HG03159 (cell line): Measurements from ENCODE around the gene CSPG4.
"Not testable (repeated sequence)": the region's sequence is repeated elsewhere in the genome, so short reads cannot be mapped to it uniquely, and the experiment has no call there.

Experiments used
- ATAC-seq: cut with Tn5 transposase; IDR thresholded peaks from one replicate; pipeline ENCODE4 v1.9.1; 2021; ENCODE audit warnings: mild to moderate bottlenecking, moderate library complexity; ENCODE audit not compliant: unreplicated experiment

Gene CSPG4

DNA sequence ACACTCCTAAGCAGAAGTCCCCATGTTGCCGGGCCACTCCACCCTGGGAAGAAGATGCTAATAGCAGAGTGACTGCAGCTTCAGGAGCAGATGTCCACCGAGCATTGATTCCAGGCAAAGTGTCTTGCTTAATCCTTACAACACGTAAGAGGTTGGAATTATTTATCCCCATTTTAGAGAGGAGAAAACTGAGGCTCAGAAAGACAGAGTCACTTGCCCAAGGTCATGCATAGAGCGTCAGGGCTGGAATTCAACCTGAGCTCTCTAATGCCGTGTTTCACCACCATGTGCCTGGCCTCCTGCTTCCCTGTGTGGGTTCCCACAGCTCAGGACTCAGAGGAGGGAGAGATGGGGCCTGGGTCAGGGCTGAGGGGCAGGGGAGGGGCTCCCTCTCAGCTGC, 7.3 kb downstream of the CSPG4 start:
- not testable (repeated sequence) for ATAC-seq

DNA sequence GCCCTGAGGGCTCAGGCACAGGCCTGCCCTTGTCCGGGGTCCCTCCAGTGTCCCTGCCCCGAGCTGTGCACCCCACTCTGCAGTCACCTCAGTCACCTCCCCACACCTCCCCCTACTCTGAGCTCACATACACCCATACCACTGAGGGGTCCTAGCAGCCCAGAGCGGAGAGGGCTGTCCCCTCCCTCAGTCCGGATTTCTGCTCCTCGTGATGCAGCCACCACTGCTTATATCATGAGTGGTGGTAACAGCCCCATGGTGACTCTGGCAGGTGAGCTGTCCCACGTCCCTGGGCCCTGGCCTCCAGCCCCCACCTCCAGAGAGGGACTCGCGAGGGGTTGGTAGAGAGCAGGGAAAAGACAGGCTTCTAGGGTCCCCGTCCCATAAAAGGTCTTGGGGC, 8.0 kb downstream of the CSPG4 start:
- no peak for ATAC-seq

DNA sequence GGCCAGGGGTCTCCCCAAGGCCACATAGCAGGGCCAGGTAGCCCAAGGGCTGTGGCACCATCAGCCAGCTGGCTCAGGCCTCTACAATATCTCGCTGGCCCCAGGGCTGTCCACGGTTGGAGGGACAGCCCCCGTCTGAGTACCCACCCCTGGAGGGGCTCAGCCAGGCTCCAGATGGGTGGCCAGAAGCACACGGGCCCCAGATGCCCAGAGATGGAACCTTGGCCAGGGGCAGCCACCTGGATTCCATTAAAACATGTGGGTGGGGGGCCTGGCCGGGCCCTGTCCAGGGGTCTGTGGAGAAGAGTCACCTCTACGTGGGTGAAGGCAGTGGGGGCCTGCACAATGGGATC, 8.4 kb downstream of the CSPG4 start:
- no peak for ATAC-seq

DNA sequence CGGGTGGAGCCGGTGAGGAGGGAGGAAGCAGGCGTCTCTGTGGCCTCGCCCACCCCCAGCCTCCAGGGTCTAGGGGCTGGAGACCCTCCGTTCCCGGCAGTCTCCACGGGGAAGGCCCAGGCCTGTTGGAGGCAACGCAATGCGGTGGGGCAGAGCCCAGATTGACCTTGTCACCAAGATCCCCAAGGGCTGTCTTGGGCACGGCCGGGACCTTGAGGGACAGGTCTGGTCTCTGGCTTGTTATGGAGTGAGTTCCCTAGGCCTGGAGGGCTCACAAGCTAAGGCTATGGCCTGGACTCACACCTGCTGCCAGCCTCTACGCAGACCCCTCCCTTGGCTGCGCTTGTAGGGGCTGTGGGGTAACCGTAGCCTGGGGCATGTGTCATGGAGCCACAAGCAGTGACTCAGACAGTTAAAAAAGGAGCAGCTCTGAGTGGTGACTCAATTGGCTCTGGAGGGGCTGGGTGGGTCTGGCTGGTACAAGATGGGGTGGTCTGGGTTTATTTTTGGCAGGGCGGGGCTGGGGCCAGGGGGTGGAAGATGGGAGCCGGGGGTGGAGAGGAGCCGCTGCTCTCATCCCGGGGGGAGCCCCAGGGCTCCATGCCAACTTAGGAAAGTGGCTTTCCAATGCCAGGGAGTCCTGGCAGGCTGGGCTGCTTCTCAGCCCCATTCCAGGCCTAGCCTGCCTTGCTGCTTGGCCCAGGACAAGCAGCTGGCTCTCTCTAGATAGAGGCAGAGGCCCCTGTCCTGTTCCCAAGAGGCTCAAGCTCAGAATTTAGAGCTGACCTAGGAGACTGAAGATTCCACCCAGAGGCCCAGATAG, 9.0 kb downstream of the CSPG4 start:
- ATAC-seq: not testable (repeated sequence)

DNA sequence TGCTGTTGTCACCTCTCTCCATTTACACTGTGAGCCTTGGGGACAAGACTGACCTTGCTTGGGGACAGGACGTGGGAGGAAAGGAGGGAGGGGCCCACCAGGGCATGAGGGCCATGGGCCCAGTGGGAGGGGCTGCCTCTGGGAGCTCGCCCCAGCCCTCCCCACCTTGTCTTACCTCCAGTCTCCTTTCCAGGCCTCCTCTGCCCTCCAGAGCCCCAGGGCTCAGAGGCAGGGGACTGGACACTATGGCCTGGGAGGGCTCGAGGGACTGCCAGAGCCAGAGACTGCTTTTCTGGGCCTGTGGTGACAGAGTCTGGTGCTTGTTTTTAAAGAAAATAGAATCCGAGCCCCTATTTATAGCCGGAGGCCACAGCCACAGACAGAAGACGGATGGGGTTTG, 10.2 kb downstream of the CSPG4 start:
- no peak for ATAC-seq

DNA sequence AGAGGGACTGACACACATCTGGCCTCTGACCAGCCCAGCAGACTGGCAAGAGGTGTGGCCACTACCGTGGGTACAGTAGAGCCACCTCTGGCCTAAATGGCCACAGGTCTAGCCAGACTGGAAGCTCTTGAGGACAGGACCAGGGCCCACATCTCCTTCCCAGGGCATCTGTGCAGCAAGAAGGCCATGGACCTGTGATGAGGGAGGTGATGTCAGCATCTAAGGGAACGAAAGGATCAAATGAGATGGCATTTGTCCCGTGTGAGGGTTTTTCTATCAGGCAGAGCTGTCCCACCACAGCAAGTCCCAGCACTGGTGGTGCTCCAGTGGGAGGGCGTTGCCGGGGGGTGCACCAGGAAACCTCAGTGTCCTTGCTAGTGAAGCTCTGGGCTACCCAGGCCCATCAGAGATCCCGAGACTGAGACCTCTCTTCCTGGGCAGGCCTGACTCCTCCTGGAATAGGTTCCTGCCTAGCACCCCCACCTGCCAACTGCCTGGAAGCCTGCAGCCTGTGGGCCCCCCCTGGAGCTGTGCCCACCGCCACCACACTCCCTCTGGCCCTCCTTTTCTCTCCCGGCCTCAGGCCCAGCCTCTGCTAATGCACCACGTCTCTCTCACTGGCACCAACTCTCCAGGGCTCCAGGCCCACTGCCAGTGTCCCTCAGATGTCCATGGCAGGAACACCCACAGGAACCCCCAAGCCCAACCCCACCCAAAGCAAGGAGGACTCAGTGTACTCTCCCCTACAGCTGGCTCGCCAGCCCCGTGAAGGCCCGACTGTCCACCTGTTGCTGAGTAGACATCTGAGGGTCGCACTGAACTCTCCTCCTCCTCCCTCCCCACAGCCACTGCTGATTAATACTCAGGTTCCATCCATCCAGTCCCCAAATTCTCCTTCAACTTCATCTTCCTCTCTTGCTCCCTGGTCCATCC, 11.3 kb downstream of the CSPG4 start:
- not testable (repeated sequence) for ATAC-seq

DNA sequence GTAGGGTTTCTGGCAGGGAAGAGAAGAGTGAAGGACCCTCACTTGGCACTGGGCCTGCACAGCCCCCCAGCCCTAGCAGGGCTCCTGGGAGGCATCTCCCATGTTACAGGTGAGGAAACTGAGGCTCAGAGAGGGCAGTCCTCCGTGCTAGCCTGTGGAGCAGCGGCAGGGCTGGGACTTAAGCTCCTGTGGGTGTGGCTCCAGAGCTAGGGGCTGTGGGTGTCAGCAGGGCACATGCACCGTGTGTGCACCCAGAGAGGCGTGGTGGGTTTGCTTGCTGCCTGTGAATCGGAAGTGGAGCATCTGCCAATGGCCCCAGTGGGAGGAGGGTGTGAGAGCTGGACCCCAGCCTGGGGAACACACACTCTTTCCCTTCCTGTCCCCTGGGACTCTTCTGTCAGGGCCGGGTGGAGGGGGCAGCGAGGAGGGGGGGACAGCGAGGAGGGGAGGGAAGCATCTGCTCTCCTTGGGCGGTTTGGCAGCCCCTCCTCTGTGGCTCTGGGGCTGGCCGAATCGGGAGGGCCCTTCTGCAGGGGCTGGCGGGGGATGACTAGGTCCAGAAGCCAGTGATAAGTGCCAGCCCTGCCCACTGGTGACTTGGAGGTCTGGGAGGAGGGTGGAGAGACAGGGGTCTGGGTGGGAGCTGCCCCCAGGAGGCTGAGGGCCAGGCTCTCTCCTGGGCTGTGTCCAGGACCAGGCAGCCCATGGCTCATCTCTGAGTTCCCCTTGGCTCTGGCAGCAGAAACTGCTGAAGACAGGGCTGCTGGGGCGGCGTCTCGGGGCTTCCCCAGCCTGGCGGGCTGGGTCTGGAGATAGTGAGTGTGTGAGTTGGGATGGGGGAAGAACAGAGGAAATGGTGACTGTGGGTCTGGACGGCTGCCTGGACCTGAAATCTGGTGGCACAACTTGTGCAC, 12.4 kb downstream of the CSPG4 start:
- not testable (repeated sequence) for ATAC-seq

DNA sequence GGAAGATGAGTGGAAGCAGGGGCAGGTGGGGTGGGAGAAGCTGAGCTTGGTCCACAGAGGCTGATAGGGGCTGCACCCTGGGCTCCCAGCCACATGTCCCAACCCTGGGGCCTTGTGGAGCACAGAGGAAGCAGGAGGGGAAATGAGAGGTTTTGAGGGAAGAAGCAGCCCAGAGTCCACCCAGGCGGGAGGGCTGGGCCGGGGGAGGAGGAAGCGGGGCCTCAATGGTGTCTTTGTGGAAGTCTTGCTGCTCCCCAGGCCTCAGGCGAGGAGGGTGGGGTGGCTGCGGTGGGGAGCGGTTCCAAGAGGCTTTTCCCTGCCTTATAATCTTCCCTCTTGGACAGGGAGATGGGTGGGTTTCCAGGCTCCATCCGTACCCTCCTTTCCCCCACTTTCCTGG, 13.1 kb downstream of the CSPG4 start:
- not testable (repeated sequence) for ATAC-seq

DNA sequence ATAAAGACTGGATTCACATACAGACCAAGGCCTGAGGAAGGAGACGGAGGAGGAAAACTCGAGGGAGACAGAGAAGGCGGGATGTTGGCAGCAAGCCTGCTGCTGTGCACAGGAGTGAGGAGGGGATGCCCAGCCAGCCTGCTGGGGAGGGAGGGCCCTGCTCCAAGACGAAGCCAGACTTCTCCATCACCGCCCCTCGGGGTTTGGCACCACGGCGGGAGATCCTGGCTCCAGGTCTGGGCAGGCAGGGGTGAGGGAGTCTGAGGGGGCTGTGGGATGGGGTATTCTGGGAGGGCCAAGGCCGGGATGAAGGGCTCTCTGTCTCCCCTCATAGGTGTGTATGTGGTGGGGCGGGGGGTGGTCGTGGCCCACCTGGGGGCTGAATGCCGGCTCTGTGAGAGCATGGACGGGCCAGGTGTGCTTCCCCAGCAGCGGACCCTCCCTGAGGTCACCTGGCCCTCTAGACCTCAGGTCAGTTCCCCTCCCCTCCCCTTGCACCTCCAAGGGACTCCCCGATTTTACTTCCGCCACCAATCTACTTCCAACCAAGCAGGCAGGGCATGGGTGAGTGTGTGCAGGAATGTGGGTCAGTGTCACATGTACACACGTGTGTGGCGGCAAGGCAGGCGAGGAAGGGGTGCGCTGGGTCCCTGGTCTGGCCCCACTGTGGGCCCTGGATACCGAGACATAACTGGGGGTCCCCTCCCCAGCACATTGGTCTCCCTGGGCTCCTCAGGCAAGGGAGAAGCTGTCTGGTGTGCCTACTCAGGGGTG, 14.5 kb downstream of the CSPG4 start:
- ATAC-seq: not testable (repeated sequence)

DNA sequence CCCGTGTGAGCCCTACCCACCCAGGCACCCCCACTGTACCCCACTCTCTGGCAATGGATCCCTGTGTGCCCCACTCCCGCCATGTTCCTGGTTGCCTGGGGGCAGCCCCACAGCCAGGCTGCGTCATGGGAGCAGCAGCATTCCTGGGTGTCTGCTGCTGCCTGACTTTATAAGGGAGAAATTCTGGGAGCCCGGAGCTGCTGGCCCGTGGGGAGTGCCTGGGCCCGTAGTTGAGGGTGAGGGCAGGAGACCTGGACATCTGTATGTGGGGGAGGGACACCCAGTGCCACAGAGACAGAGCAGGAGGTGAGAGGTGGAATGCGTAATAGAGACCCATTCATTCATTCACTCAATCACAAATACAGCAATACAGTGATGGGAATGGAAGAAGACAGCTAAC, 15.1 kb downstream of the CSPG4 start:
- no peak for ATAC-seq

DNA sequence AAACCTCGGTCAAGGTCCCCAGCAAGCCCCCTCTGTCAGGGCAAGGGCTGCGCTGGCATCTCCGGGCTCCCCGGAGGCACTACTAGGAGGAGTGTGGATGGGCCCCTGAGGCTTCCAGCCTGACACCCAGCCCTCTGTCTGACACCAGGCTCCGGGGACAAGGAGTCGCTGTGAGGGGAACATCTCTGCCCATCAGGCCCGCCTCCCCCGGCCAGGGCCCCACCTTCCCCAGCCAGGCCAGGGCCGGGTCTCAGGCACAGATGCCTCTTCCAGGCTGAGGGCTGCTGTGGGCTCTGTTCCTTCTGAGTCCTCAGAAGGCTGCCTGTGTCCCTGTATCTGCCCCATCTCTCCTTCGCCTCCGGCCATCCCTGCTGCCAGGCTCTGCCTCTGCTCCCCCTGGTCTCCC, 15.8 kb downstream of the CSPG4 start:
- no peak for ATAC-seq

DNA sequence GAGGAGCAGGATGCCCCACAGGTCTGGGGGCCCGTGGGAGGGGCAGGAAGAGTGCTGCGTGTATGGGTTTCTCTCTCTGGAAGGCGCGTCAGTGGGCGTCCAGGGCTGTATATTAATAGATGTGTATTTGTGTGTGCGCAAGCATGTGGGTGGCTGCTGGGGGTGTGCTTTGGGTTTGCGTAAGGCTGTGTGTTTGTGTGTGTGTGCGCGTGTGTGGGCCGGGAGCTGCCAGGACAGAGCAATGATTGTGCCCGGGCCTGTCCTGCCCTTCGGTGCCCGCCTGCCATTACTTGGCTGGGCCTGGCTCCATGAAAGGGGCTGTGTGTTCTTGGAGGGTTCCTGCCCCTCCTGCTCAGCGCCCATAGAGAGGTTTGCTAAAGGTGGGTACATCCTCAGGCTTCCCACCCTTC, 16.3 kb downstream of the CSPG4 start:
- ATAC-seq: no peak

DNA sequence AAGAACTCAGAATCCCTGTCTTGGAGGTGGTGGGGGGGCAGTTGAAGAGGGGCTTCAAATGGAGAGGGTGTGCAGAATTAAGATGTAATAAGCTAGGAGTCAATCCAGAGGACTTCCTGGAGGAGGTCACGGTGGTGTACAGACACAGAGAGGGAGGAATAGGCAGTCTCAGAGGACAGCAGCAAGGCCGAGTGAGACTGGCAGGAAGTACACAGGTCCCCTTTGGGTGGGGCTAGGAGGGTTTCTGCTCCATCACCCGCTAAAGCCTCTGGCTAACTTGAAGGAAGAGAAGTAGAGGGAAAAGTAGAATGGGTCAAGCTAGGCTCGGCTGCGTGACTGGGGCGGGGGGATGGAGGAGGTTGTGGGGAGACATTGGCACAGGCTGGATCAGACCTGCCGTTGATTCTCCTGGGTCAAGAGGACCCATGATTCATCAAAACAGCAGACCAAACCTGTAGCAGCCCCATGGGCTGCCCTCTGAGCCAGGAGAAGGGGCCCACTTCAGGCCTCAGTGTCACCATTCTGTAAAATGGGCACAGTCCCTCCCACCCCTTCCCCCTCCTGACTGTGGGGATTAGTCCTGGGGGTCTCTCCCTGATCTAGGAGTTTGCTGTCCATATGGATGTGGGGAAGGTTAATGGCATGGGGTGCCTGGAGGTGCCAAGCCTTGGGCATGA, 16.9 kb downstream of the CSPG4 start:
- ATAC-seq: no peak

DNA sequence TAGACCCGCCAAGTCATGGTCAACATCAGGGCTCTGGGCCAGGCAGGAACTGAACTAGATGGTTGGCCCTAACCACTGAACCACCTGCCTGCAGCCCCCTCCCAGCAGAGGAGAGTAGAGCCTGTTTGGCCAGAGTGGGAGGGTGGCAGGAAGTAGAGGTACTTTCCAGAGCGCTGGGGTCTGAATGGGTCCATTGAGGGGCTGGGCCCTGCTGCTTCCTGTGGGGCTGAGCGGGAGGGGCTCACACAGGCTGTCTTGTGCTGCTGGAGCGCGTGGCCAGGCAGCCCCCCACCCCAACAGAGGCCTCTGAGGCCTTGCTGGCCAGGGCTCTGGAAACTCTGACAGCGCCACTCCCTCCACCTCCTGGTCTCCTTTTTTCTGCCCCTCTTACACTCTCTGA, 17.4 kb downstream of the CSPG4 start:
- no peak for ATAC-seq

DNA sequence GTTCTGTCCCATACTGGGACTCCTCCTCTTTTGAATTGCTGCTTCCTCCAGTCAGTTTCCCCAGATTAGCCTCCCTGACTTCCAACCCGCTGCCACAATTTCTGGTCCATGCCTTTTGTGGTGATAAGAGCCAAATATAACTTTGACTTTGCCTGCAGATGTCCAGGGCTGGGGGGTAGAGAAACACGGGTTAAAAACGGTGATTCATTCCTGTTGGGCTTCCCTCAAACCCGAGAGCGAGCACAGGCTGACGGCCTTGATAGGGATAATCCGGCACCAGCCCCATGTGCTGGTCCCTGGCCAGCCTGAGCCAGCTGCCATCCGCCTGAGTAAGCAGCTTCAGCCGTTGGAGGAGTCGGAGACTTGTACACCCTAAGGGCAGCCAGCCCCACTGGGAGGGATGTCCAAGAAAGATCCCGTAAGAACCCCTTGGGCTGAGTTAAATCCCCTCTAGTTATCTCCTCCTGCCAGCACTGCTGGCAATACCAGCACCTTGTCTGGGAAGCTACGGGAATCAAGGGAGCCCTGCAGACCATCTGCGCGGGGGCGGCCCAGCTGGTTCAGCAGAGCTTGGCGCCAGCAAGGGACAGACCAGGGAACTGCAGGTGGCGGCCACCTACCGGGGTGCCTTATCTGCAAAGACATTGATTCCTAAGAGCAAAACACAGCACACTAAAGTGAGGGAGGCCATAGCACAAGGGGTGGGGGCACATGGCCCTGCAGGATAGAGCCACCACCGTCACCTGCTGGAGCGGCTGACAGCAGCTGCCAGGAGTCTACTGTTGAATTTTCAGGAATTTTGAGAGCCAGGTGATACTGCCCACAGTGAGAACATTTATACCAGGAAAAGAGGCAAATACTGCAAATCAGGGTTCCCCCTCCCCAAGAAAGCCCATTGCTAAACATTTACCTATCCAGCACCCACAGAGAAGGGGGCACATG, 18.1 kb downstream of the CSPG4 start:
- ATAC-seq: no peak

DNA sequence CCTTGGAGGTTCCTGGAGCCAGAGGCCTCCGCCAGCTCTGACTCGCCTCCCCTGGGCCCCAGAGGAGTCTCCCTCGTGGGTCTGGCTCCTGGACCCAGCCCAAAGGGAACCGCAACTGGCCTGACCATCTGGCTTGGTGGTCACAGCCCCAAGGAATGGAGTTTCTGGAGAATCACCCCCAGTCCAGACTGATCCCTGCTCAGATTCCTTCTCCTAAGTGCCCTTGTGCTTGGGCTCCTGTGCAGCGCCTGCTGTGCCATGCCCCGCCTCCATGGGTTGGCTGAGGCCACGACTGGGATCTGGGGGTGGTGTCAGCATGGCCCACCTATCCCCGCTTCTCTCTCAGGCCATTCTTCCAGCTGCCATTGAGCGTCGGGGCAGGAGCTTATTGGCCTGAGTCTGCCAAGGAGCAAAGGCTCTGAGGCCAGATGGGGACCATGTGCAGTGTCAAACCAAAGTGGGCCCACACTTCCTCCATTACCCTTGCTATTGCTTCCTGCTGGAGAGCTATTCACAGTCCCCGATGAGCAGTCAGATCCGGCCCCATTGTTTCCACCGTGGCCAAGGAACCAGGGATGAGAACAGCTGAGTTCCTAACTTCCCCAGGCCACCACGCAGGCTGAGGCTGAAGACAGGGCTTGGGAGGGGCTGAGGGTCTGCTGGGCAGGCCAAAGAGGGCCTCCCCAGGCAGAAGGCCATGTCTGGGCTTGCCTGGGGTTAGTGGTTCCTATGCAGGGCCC, 19.0 kb downstream of the CSPG4 start:
- no peak for ATAC-seq

DNA sequence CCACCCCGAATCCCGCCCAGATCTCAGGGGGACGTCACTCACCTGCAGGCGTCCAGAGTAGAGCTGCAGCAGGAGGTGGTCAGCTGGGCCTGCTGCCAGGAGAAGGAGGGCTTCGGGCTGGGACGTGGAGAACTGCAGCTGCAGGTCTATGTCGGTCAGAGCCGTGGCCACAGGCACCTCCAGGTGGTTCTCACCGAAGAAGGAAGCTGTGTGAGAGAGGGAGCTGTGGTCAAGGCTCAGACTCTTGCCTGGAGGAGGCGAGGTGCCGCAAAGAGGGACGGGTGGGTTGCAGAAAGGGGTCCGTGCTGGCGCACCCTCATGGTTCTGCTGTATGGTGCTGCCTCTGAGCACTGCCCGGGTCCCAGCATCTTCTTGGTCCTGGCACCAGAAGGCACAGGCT, 19.6 kb downstream of the CSPG4 start:
- ATAC-seq: not testable (repeated sequence)

DNA sequence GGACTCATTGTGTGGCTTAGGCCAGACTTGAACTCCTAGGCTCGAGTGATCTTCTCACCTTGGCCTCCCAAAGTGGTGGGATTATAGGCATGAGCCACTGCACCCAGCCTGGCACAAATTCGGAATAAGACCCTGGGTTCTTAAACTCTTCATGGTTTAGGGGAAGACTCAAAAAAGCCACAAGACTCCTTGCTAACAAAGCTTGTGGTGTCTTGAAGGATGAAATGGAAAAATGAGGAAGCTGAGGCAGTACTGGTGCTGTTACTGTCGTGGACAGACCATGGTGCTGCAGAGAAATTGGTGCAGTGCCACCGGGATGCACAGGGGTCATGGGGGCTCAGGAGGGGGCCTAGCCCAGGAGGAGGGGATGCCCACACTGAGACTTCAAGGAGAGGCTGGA, 20.3 kb downstream of the CSPG4 start:
- ATAC-seq: not testable (repeated sequence)
